GM21825 (cell line): Measurements from ENCODE around the gene DNAH14.
"Not testable (repeated sequence)": the region's sequence is repeated elsewhere in the genome, so short reads cannot be mapped to it uniquely, and the experiment has no call there.

Source experiments
- ATAC-seq: cut with Tn5 transposase; IDR thresholded peaks from one replicate; pipeline ENCODE4 v1.9.1; 2021; ENCODE audit warnings: mild to moderate bottlenecking, moderate library complexity; ENCODE audit not compliant: unreplicated experiment

DNAH14 gene

DNA sequence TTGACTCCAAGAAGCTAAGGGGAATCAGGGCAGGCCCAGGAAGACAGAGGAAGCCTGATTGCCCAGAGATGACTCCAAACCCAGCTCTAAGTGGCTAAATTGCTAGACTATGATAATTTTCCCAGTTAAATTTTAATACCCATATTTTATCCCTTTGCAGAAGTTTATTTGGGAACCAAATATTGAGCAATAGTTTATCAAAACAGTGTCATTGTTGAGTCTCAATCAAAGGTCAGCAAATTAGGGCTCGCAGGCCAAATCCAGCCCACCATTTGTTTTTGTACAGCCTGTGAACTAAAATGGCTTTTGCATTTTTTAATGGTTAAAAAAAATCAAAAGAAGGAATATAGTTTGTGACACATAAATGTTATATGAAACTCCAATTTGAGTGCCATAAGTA, 451.2 kb downstream of the DNAH14 start:
- no peak for ATAC-seq

DNA sequence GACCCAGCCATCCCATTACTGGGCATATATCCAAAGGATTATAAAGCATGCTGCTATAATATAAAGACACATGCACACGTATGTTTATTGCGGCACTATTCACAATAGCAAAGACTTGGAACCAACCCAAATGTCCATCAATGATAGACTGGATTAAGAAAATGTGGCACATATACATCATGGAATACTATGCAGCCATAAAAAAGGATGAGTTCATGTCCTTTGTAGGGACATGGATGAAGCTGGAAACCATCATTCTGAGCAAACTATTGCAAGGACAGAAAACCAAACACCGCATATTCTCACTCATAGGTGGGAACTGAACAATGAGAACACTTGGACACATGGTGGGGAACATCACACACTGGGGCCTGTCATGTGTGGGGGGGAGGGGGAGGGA, 457.4 kb downstream of the DNAH14 start:
- ATAC-seq: not testable (repeated sequence)

DNA sequence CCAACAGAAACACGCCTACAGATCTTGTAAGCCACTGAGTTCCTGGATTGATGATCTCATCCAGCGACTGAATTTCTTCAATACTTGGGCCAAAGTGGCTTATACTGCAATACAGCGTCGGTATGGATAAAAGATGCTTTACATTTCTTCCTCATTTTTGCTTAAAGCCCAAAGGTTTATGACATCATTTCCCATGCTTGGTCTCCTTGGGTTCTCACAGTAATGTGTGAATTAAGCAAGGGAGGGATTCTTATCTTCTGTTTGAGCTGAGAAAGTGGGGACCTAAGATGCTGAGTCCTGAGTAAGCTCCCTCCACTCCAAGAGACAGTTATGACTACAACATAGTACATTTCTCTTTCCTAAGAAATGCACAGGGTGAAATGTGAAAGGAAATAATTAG, 458.9 kb downstream of the DNAH14 start:
- no peak for ATAC-seq

DNA sequence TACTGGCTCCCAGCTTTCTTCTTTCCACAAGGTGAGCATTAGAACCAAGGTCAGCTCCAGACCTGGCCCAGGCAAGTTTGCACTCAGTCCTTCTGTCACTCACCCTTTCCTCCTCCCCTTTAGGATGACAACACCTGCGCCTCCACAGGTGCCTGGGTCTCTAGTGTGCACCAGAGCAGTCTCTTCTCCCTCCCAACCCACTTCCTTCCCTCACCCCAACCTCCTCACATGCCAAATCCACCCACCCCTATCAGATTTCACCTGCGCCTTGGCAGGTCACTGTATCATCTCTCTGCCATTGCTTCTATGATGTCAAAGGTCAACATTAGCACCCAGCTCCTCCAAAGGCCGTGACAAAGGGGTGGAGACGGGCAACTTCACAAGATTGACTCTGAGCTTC, 460.4 kb downstream of the DNAH14 start:
- no peak for ATAC-seq

DNA sequence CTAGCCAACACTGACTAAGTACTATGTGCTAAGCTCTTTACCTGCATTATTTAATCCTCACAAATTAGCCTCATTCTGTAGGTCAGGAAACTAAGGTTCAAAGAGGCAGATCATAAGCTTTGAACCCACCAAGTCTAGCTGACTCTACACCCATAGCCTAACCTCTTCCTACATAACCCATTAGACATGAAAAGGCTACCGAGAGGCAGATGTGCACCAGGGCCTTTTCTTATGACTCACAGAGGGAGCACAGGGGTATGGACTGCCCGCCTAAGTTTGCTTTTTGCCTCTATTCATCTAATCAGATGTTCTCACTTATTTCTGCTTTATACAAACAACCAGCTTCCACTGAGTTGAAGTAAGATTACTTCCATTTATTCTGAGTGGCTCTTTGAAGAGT, 466.9 kb downstream of the DNAH14 start:
- no peak for ATAC-seq

DNA sequence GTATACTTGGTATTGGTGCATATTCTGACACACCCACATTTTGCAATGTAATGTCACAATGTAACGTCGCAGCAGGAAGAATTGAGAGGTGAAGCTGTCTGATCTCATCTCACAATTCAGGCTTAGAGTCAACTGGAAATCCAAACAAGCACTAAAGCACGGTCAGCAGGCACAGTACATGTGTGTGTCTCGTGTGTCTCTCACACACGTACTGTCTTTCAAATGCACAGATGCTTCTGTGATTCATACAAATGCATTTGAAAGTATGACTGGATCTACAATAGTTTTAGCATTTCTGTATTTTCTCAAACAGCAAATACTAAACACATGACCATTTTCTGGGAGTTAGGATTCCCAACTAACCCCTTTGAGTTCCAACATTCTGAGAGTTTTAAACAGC, 471.5 kb downstream of the DNAH14 start:
- ATAC-seq: no peak

DNA sequence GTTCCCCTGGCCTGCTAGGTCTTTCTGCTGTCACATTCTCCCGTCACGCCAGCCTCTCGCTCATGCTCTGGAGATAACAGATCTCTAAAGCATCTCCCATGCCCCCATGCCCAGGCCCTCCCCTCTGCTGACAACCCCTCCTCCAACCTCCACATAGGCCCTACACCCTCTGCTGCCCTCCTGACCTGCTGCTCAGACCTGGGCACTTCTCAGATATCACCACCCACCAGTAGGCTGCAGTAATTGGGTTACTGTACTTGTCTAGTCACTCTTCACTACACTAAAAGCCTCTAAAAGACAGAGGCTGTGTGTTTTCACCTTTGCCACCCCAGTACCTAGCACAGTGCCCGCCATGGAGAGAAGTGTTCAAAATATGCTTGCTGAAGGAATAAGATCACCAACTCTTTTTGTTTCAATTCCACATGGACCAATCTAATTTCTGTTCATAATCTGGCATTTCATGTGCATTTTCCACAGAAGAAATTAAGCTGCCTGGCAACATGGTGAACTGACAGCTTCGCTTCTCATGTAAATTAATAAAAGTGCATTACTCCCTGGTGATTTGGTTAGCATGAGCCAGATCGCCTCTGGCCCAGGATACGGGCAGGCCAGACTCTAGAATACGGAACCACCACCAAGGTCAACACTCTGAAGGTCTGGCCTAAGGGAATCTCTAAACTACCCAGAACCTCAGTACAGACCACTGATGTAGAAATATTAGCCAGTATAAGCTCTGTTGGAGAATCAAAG, 477.7 kb downstream of the DNAH14 start:
- no peak for ATAC-seq

DNA sequence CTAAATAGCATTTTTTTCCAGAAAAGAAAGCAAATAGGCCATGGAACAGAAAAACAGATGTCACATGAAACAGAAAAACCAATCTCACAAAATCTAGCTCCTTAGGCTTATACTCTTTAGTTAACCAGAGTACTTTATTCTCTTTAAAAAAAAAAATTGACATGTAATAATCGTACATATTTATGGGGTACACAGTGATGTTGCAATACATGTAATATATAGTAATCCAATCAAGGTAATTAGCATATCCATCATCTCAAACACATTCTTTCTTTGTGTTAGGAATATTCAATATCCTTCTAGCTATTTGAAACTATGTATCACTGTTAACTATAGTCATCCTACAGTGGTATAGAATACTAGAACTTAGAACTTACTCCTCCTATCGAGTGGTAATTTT, 478.3 kb downstream of the DNAH14 start:
- no peak for ATAC-seq

DNA sequence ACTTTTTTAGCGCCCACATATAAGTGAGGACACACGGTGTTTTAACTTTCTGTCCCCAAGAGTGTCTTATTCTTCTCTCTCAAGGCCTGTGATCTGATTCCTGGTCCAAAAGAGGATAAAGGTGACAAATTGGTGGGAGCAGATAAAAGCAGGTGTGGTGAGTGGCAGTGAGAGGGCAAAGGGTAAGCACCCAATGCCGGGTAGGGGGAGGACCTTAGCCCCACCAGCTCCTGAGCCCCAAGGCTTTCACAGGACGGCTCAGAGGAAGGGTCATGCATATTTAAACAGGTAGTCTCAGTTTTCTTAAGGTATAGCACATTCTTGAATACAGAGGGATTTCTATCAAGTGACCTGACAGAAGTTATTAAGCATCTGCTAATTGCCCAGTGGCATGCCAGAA, 478.8 kb downstream of the DNAH14 start:
- ATAC-seq: no peak

DNA sequence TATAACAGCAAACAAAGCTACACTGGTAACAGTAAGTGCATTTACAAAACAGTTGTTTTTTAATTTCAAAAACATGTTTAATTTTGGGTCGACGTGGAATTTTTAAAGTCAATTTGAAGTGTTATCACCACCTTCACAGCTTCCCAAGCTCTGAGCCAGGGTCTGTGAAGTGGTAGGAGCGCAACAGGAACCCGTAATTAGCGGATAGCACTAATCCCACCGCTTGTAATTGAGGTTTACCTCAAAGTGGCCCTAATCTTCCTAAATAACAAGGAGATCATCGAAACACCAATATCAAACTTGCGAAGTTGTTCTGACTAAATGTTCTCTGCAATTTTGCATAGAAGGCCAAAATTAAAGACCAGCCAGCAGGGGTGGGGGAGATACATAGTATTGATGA, 479.6 kb downstream of the DNAH14 start:
- no peak for ATAC-seq

DNA sequence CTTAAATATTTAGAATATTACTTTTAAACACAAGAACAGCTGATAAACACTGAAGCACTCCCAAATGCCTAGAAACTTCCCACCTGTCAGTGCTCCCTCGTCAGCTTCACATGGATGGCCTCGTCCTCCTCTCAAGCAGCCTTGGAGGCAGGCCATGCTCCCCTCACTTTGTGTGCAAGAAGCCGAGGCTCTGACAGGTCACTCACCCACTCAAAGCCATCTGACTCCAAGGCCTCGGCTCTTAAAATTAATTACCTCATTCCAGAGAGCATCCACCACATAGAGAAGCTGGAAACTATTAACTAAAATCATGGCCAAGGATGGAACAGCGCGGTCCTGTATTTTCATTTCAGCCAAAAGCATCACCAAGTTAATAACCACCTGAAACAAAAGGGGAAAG, 480.6 kb downstream of the DNAH14 start:
- no peak for ATAC-seq

DNA sequence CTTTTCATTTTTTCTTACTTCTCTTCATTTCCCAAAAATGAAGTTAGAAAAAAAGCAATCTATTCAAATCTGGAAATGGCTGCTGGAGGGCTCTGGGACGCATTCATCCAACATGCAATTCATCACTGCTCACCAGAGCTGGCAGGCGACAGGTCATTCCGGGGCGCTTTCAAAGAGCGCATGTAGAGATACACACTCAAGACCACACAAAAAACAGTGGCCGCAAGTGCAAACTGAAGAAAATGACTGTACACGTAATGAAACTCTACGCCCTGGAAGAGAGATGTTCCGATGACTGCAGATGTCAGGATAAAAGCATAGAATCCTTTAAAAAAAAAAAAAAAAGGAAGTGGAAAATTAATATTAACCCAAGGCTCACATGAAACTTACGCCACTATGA, 482.8 kb downstream of the DNAH14 start:
- ATAC-seq: no peak

DNA sequence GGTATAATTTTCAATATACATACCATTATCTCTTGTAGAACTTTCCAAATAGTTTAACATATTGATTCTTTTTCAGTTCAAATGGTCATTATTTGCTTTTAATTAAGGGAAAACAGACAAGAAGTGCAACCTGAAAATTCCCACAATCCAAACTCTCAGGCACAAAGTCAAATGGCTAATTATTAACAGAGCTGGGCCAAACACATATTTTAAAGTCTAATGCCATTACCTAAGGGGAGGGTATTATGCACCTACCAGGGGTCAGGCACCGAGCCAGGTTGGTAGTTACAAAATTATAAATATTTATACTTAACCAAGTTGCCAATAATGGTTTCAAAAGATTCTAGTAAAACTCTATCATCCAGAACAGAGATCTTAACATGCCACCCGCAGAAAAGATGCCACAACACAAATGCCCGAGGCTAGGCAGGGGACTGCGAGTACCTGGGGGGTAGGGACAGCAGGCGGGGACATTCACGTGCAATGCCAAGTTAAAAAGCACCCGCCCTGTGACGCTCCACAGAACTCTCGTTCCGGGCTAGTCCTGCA, 483.4 kb downstream of the DNAH14 start:
- no peak for ATAC-seq

DNA sequence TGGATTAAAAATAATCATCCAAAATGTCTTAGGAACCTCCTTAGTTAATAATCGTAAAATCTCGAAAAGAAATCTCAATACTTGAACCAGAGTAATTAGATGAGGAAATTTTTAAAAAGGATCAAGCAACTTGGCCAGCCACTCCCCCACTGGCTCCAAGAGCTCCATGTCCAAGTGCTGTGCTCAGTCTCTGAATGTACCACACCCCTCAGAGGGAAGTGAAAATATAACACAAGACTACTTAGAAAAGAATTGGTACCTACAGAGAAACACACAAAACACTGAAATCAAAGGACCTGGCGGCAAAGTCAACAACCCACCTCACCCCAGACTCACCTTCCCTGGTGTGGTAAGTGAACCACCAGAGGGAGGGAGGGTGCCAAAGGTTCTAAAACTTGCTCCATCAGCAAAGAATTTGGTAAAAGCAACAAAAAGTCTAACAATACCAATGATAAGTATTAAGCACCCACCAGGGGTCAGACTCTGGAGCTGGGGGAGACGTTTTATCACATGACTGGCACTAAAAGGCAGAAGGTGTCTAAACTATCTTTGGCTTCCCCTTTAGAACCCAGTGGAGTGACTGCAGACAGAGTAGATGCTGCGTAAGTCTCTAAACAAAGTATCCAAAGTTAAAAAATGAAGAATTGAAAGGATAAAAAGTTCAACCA, 484.4 kb downstream of the DNAH14 start:
- ATAC-seq: no peak

DNA sequence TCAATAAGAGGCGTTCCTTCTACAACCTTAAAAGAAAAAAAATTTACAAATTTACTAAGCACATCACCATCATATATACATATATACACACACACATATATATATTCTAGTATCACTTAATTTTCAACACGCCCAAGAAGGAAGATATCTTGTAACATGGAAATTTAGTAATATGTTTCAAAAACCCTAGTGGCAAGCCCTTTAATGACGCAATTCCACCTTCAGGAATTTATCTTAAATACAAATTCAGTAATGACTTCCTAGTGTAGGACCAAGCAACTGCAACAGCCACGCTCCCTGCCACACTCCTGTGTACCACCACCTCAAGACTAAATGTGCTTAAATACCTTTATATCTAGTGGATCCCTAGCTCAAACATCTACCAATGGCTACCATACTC, 485.8 kb downstream of the DNAH14 start:
- ATAC-seq: no peak

DNA sequence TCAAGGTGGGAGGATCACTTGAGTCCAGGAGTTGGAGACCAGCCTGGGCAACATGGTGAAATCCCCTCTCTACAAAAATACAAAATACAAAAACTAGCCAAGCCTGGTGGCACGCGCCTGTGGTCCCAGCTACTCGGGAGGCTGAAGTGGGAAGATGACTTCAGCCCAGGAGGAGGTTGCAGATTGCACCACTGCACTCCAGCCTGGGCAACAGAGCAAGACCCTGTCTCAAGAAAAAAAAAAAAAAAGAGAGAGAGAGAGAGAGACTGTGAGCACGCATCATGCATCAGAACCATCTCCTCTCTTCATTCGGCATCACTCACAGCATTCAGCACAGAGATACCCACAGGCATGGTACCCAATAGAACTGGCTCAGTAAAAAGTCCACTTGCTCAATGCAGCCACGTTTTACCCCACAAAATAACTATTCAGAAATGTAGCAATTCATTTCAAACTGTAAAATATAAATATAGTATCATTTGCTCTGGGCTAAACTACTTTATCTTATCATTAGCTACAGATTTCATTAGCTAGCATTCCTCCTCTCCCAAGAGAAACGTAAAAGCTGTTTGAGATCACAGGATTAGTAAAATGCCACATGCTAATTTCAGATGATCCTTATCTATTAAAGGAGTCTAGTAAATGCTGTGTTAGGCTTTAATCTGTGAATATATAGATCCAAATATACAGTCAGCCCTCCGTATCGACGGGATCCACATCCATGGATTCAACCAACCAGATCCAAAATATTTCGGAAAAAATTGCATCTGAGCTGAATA, 486.7 kb downstream of the DNAH14 start:
- ATAC-seq: no peak

DNA sequence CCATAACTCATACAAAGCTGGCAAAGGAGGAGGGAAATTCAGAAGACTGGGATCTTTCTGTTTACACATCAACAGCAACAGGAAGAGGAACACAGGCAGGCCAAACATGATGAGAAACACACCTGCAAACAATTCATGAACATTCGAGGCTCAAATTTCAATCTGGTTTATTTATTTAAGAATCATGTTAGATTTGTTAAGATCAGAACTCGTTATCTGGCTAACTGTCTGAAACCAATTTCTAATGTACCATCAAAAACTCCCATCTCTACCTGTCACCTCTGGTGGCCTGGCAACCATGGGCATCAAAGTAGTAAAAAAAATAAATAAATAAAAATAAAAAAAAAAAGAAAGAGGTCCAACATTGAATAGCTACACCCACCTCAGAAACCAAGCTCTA, 488.6 kb downstream of the DNAH14 start:
- no peak for ATAC-seq

DNA sequence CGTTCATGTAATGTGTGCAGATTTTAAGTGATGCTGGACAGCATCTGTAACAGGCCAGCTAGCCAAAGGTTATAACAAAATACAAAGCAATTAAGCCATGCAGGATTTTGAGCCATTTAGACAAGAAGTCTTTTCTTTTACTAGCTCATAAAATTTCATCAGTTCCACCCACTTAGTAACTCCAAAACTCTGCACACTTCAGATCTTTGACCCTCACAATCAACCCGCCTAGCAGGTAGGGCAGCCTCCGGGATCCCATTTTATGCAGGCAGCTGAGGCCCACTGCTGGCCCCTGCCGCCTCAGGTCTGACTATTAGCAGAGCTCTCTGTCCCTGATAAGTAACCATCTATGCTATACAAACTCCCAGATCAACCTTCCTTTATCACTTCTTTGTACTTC, 489.1 kb downstream of the DNAH14 start:
- no peak for ATAC-seq

DNA sequence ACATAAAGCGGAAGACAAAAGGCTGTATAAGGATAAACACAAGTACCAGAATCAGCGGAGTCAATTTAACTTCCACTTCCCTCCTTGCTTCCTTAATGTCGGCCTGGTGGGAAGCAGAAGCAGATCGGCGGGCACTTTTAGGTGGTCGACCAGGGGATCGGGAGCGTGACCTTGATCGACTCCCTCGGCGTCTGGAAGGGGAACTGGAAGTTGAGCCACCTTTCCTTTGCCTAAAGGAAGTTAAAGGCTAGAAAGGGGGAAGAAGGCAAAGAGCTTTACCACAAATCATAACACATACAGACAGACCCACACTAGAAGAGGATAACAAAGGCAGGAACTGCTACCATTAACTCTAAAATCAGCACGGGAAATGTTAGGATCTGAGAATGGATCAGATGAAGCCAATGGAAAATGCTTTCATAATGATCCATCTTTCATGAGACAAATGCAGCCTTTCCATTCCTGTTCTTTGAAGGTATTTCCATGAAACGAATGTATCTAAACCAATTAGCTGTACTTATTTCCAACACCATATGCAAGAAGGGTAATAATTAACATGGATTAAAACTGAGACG, 492.6 kb downstream of the DNAH14 start:
- ATAC-seq: no peak

DNA sequence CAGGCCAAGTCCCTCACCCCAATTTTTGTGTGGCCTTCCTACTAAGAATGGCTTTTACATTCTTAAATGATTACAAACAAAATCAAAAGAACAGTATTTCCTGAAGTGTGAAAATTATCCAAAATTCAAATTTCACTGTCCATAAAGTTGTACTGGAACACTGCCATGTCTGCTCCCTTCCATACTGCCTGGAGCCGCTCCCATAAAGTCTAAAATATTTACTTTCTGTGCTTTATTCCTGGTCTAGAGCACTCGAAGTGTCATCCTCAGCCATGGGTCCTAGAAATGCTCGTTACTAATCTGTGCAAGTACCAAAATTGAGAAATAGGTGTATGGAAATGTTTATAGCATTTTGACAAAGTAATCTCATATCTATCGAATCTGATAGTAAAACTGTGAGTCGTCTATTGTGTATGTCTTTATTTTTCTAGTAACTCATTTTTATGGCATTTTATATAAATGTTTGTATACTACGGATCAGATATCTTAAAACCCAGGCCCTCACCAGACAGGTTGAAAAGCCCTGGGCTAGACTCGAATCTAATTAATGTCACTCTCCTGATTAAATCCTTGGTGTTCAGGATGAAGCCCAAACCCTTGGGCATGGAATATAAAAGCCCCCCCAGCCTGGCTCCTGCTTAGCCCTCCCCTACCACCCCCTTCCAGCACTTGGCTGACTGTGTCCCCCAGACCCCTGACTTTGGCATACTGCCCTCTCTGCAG, 493.5 kb downstream of the DNAH14 start:
- ATAC-seq: no peak

DNA sequence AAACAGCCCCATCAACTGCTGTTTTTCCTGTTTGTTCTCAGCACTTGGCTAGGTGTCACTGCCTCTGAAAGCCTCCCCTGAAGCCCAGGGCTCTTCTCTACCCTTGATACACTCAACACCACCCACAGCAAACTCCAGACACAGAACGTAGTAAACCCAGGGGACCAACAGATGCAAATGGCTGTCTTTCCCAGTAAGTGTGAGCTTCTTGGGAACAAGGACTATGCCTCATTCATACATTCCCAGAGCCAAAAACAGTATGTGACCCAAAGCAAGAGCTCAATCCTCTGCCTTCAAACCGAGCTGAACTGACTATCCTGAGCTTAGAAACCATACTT, 494.0 kb downstream of the DNAH14 start:
- ATAC-seq: no peak
